GM23248 (cell line): ENCODE data around the gene KIAA1671. TPM values are rescaled to one million over a fixed set of nuclear protein-coding genes. Genes with fewer than 3 reads are reported as not detected.

Experiments used
- DNase-seq: peaks from one replicate; pipeline ENCODE4 v3.0.0-alpha.2; 2015
- H2AFZ ChIP-seq: fragments of 200-600 bp; sonication (generic); 2 replicates; pipeline ENCODE4 v1.6.1; 2016; ENCODE audit warnings: antibody characterized with exemption
- H3F3A ChIP-seq: fragments of 200-600 bp; sonication (generic); 2 replicates; pipeline ENCODE4 v1.6.1; 2016; ENCODE audit warnings: mild to moderate bottlenecking, antibody characterized with exemption, mixed run types; ENCODE audit not compliant: insufficient read depth
- H3K27ac ChIP-seq: fragments of 200-600 bp; sonication (generic); 2 replicates; pipeline ENCODE4 v1.5.1; 2016; ENCODE audit warnings: mild to moderate bottlenecking
- H3K27me3 ChIP-seq: fragments of 200-600 bp; sonication (generic); replicated peaks from 2 replicates; pipeline ENCODE4 v1.6.1; 2016; ENCODE audit warnings: mild to moderate bottlenecking; ENCODE audit not compliant: insufficient read depth
- H3K36me3 ChIP-seq: fragments of 200-600 bp; sonication (generic); 2 replicates; pipeline ENCODE4 v1.6.1; 2016; ENCODE audit warnings: low read depth, mild to moderate bottlenecking
- H3K4me1 ChIP-seq: fragments of 200-600 bp; sonication (generic); 2 replicates; pipeline ENCODE4 v1.6.1; 2016; ENCODE audit warnings: mild to moderate bottlenecking; ENCODE audit not compliant: insufficient read depth
- H3K4me2 ChIP-seq: fragments of 200-600 bp; sonication (generic); one replicate; pipeline ENCODE4 v1.6.1; 2016; ENCODE audit warnings: mild to moderate bottlenecking; ENCODE audit not compliant: unreplicated experiment
- H3K4me3 ChIP-seq: fragments of 200-600 bp; sonication (generic); 2 replicates; pipeline ENCODE4 v1.5.1; 2016; ENCODE audit warnings: mild to moderate bottlenecking
- H3K79me2 ChIP-seq: fragments of 200-600 bp; sonication (generic); 2 replicates; pipeline ENCODE4 v1.6.1; 2016; ENCODE audit warnings: mild to moderate bottlenecking; ENCODE audit not compliant: insufficient read depth
- H3K9ac ChIP-seq: fragments of 200-600 bp; sonication (generic); 2 replicates; pipeline ENCODE4 v1.6.1; 2016; ENCODE audit warnings: mild to moderate bottlenecking
- H3K9me2 ChIP-seq: fragments of 200-600 bp; sonication (generic); 2 replicates; pipeline ENCODE4 v1.6.1; 2016; ENCODE audit warnings: mixed run types, mild to moderate bottlenecking, moderate library complexity; ENCODE audit not compliant: insufficient read depth
- H3K9me3 ChIP-seq: fragments of 200-600 bp; sonication (generic); one replicate; pipeline ENCODE4 v1.6.1; 2017; ENCODE audit warnings: low read depth
- H4K20me1 ChIP-seq: fragments of 200-600 bp; sonication (generic); 2 replicates; pipeline ENCODE4 v1.6.0; 2016; ENCODE audit not compliant: insufficient read depth
- EZH2 ChIP-seq: fragments of 200-600 bp; sonication (generic); IDR thresholded peaks from 2 replicates; pipeline ENCODE4 v1.6.1; 2018; ENCODE audit warnings: antibody characterized with exemption, mild to moderate bottlenecking; ENCODE audit not compliant: insufficient read depth, poor library complexity, severe bottlenecking
- EZH2phosphoT487 ChIP-seq: fragments of 200-600 bp; sonication (generic); IDR thresholded peaks from 2 replicates; pipeline ENCODE4 v1.6.1; 2018; ENCODE audit warnings: antibody characterized with exemption, moderate library complexity, mild to moderate bottlenecking, low read depth; ENCODE audit not compliant: insufficient read depth
- WGBS, 2 experiments: methylation state at CpG; one replicate each; pipeline ENCODE4 v1.1.6; 2015 to 2017; ENCODE audit warnings: low lambda C conversion rate in 2 of 2, low coverage in 1 of 2; ENCODE audit errors: missing lambda C conversion rate in 2 of 2; 5-methylcytosine and 5-hydroxymethylcytosine counted together
- in situ Hi-C: fragments of 300-500 bp; cut with MboI; formaldehyde crosslinking; loops from 2 replicates; pipeline ENCODE4 v1.15.0; 2020
- polyA plus RNA-seq: library from polyadenylated mRNA; unstranded; fragments of >200 nt; fragmentation: Nextera tagmentation; extraction: Ambion mirVana; gene quantifications from 2 replicates; pipeline ENCODE4 v1.2.1, GENCODE V29; 2016
- total RNA-seq: library from RNA; depleted of rRNA; stranded (reverse); fragments of >200 nt; shearing (Covaris generic); gene quantifications from 2 replicates; pipeline ENCODE4 v1.2.3, GENCODE V29; 2014

The KIAA1671 gene
- total and polyA plus RNA-seq, 2 experiments from 2014 or later: 0.25 to 0.76 TPM

- no peak overlapping the region for H2AFZ ChIP-seq
- no peak for DNase-seq
- no peak overlapping the region for H3K4me2 ChIP-seq
- H3K27me3 ChIP-seq: no peaks in the 10 kb centered on the region
- in situ Hi-C loops: no loop called here
- no peak overlapping the region for H3K9ac ChIP-seq
- H3K4me1 ChIP-seq: no peaks in the 10 kb centered on the region
- no peak overlapping the region for H3K4me3 ChIP-seq
- no peaks in the 10 kb centered on the region for H4K20me1 ChIP-seq
- no peaks in the 10 kb centered on the region for H3K9me2 ChIP-seq
- no peaks in the 10 kb centered on the region for H3K79me2 ChIP-seq
- TF ChIP-seq EZH2phosphoT487: no peak
- no peak for TF ChIP-seq EZH2
- no peaks in the 10 kb centered on the region for H3K9me3 ChIP-seq
- no peak overlapping the region for H3K27ac ChIP-seq
- H3F3A ChIP-seq: no peaks in the 10 kb centered on the region
- H3K36me3 ChIP-seq: no peaks in the 10 kb centered on the region
- whole genome bisulfite sequencing, 2 experiments: 55 to 56% methylated on average over 10 of the region's 10 CpGs
Observed at GRCh38 chr22:25060522-25061071, 108.1 kb downstream of the KIAA1671 start.

GRCh38 chr22:25061134-25061533 lies 108.6 kb downstream of the KIAA1671 start:
- Histone ChIP-seq H3K4me1 (no peaks in the 10 kb centered on the region), H3K4me2 (no peak overlapping the region), H4K20me1 (no peaks in the 10 kb centered on the region), H3K79me2 (no peaks in the 10 kb centered on the region), H3K9me3 (no peaks in the 10 kb centered on the region), H3K9ac (no peak overlapping the region), H3K9me2 (no peaks in the 10 kb centered on the region), H2AFZ (no peak overlapping the region), H3K36me3 (no peaks in the 10 kb centered on the region), H3F3A (no peaks in the 10 kb centered on the region), H3K27me3 (no peaks in the 10 kb centered on the region), H3K27ac (no peak overlapping the region), H3K4me3 (no peak overlapping the region)
- 65 to 68% methylated on average over 5 of the region's 5 CpGs for WGBS, 2 experiments
- in situ Hi-C loops: no loop called here
- no peak for DNase-seq
- TF ChIP-seq EZH2phosphoT487 (no peak), EZH2 (no peak)

GRCh38 chr22:25061605-25062376 lies 109.3 kb downstream of the KIAA1671 start:
- Histone ChIP-seq H3K79me2 (no peaks in the 10 kb centered on the region), H3F3A (no peaks in the 10 kb centered on the region), H3K36me3 (no peaks in the 10 kb centered on the region), H3K27me3 (no peaks in the 10 kb centered on the region), H2AFZ (no peak overlapping the region), H3K9me3 (no peaks in the 10 kb centered on the region), H4K20me1 (no peaks in the 10 kb centered on the region), H3K9ac (no peak overlapping the region), H3K9me2 (no peaks in the 10 kb centered on the region), H3K4me2 (no peak overlapping the region), H3K27ac (no peak overlapping the region), H3K4me1 (no peaks in the 10 kb centered on the region), H3K4me3 (no peak overlapping the region)
- in situ Hi-C loops: no loop called here
- TF ChIP-seq EZH2phosphoT487: no peak
- TF ChIP-seq EZH2: no peak
- 77% methylated on average over 8 of the region's 8 CpGs for WGBS, 2 experiments
- no peak for DNase-seq

- no peak overlapping the region for H3K4me3 ChIP-seq
- H3K9me2 ChIP-seq: no peaks in the 10 kb centered on the region
- no peaks in the 10 kb centered on the region for H3K9me3 ChIP-seq
- no peak overlapping the region for H3K27ac ChIP-seq
- H3K4me1 ChIP-seq: no peaks in the 10 kb centered on the region
- peaks cover 2% of the 10 kb centered on the region; the same call in 1 of the 2 replicates for H3K27me3 ChIP-seq
- H3K4me2 ChIP-seq: no peak overlapping the region
- no peaks in the 10 kb centered on the region for H4K20me1 ChIP-seq
- no peaks in the 10 kb centered on the region for H3F3A ChIP-seq
- H2AFZ ChIP-seq: no peak overlapping the region
- H3K36me3 ChIP-seq: no peaks in the 10 kb centered on the region
- WGBS, 2 experiments: 58 to 62% methylated on average over 15 to 16 of the region's 16 CpGs
- no peak for TF ChIP-seq EZH2
- no peak for TF ChIP-seq EZH2phosphoT487
- H3K9ac ChIP-seq: no peak overlapping the region
- H3K79me2 ChIP-seq: no peaks in the 10 kb centered on the region
- DNase-seq: no peak
- in situ Hi-C loops: no loop called here
Observed at GRCh38 chr22:25062386-25063085, 110.0 kb downstream of the KIAA1671 start.
